B cell (primary cell): ENCODE results near the gene KCNN1. TPM values are rescaled to one million over a fixed set of nuclear protein-coding genes. Genes with fewer than 3 reads are reported as not detected.

Experiments
- ATAC-seq: fragments of 200-7000 bp; cut with Tn5 transposase; one replicate; pipeline ENCODE4 v1.10.0; 2021; ENCODE audit warnings: low read depth, mild to moderate bottlenecking, moderate number of reproducible peaks, moderate library complexity
- CTCF ChIA-PET: fragments of 350-600 bp; sonication (Branson Sonifier 250); formaldehyde crosslinking; loops from one replicate; lab custom pipeline; 2021; ENCODE audit warnings: antibody characterized with exemption, inconsistent platforms; lab: Charles Lee
- POLR2A ChIA-PET: fragments of 350-600 bp; sonication (Branson Sonifier 250); formaldehyde crosslinking; loops from one replicate; lab custom pipeline; 2021; ENCODE audit warnings: antibody characterized with exemption; lab: Charles Lee
- DNase-seq: peaks from one replicate; pipeline ENCODE4 v3.0.0; 2013
- H2AFZ ChIP-seq: 2 replicates; pipeline ENCODE4 v1.6.1; 2012; ENCODE audit warnings: mild to moderate bottlenecking, low read depth, low read length; ENCODE audit not compliant: insufficient read depth, poor library complexity, severe bottlenecking
- H3K27ac ChIP-seq, 2 donors: 1 replicate in 1 of 2; 2 replicates in 1 of 2; pipeline ENCODE4 v1.5.1; 2012 to 2013; ENCODE audit warnings: low read length in 2 of 2, mild to moderate bottlenecking in 2 of 2, moderate library complexity in 1 of 2
- H3K27me3 ChIP-seq, 4 experiments: fragments of 200-600 bp in 1 of 4; sonication (generic) in 1 of 4; replicated peaks in 1 of 4; 1 replicate in 2 of 4; 2 replicates in 2 of 4; pipeline versions ENCODE4 v1.6.1 to v1.7.0; 2013 to 2016; ENCODE audit warnings: low read length in 3 of 4, mild to moderate bottlenecking in 2 of 4, mixed read lengths in 1 of 4, moderate library complexity in 1 of 4; ENCODE audit not compliant: insufficient read depth in 4 of 4, control insufficient read depth in 3 of 4; ENCODE audit errors: control extremely low read depth in 1 of 4
- H3K36me3 ChIP-seq, 2 experiments: replicated peaks in 1 of 2; 1 replicate in 1 of 2; 2 replicates in 1 of 2; pipeline versions ENCODE4 v1.6.1 to v1.7.1; 2013; ENCODE audit warnings: low read length in 1 of 2; ENCODE audit not compliant: insufficient read depth in 2 of 2, control insufficient read depth in 1 of 2; ENCODE audit errors: control extremely low read depth in 1 of 2, extremely low read depth in 1 of 2
- H3K4me1 ChIP-seq, 2 donors: fragments of 200-600 bp in 1 of 2; sonication (generic) in 1 of 2; 1 replicate in 1 of 2; 2 replicates in 1 of 2; pipeline versions ENCODE4 v1.5.1 to v1.6.1; 2013 to 2017; ENCODE audit warnings: low read length in 2 of 2; ENCODE audit not compliant: control insufficient read depth in 2 of 2, insufficient read depth in 2 of 2
- H3K4me2 ChIP-seq: replicated peaks from 2 replicates; pipeline ENCODE3; 2012; ENCODE audit warnings: mild to moderate bottlenecking, low read depth, low read length; ENCODE audit not compliant: poor library complexity, severe bottlenecking
- H3K4me3 ChIP-seq, 5 experiments: fragments of 200-600 bp in 1 of 5; sonication (generic) in 1 of 5; 1 replicate in 3 of 5; 2 replicates in 2 of 5; pipeline versions ENCODE4 v1.5.1 to v1.7.0; 2011 to 2016; ENCODE audit warnings: low read length in 4 of 5, mild to moderate bottlenecking in 4 of 5, low read depth in 2 of 5, control low read depth in 1 of 5, moderate library complexity in 1 of 5; ENCODE audit not compliant: insufficient read depth in 1 of 5; ENCODE audit errors: control extremely low read depth in 1 of 5, extremely low read depth in 1 of 5
- H3K79me2 ChIP-seq: fragments of 200-600 bp; sonication (generic); one replicate; pipeline ENCODE4 v1.6.0; 2016; ENCODE audit warnings: low read length; ENCODE audit not compliant: control insufficient read depth, insufficient read depth
- H3K9ac ChIP-seq: fragments of 200-600 bp; sonication (generic); 2 replicates; pipeline ENCODE4 v1.6.1; 2017; ENCODE audit warnings: mild to moderate bottlenecking, low read length, moderate library complexity
- H3K9me3 ChIP-seq, 3 donors: one replicate each; pipeline versions ENCODE4 v1.6.1 to v1.7.1; 2013; ENCODE audit warnings: low read length in 2 of 3; ENCODE audit not compliant: control insufficient read depth in 2 of 3, insufficient read depth in 1 of 3; ENCODE audit errors: control extremely low read depth in 1 of 3
- H4K20me1 ChIP-seq: 2 replicates; pipeline ENCODE4 v1.6.0; 2012; ENCODE audit warnings: mild to moderate bottlenecking, low read length; ENCODE audit not compliant: insufficient read depth, control insufficient read depth, poor library complexity, severe bottlenecking
- H3K27ac Mint-ChIP-seq: one replicate; pipeline ENCODE4 v1.8.0; 2021; ENCODE audit warnings: mixed read lengths
- H3K27me3 Mint-ChIP-seq: one replicate; pipeline ENCODE4 v1.8.0; 2021; ENCODE audit warnings: mixed read lengths
- H3K4me1 Mint-ChIP-seq: one replicate; pipeline ENCODE4 v1.8.0; 2021; ENCODE audit warnings: mixed read lengths
- H3K4me3 Mint-ChIP-seq: one replicate; pipeline ENCODE4 v1.8.0; 2021; ENCODE audit warnings: mixed read lengths
- H3K9me3 Mint-ChIP-seq: one replicate; pipeline ENCODE4 v1.8.0; 2022; ENCODE audit warnings: mixed read lengths; ENCODE audit not compliant: insufficient read depth
- EZH2 ChIP-seq: IDR thresholded peaks from 2 replicates; pipeline ENCODE4 v1.6.1; 2012; ENCODE audit warnings: borderline replicate concordance, low read depth, mild to moderate bottlenecking, moderate library complexity, low read length; ENCODE audit not compliant: insufficient read depth, poor library complexity, severe bottlenecking
- WGBS: methylation state at CpG from one replicate; pipeline ENCODE4 v1.1.5; 2013; ENCODE audit warnings: missing lambda C conversion rate; ENCODE audit not compliant: insufficient coverage; 5-methylcytosine and 5-hydroxymethylcytosine counted together
- intact Hi-C: fragments of 100-400 bp; cut with micrococcal nuclease; formaldehyde crosslinking; loops from one replicate; pipeline ENCODE4 v1.10.0; 2022
- polyA plus RNA-seq: library from polyadenylated mRNA; depleted of rRNA; stranded (reverse); fragments of >200 nt; gene quantifications from 2 replicates; pipeline ENCODE4 v1.2.3, GENCODE V29; 2012
- total RNA-seq, 2 donors: library from RNA; stranded (reverse); fragments of 120-200 nt in 1 of 2; gene quantifications; 1 replicate in 1 of 2; 2 replicates in 1 of 2; pipeline versions ENCODE4 v1.2.3 to v1.2.4, GENCODE V29; 2013 to 2022
- TF ChIP-seq, protein P1 (sequence below): fragments of 200-600 bp; IDR thresholded peaks from one replicate; pipeline ENCODE4 v1.8.0; 2022; ENCODE audit warnings: antibody characterized with exemption, mild to moderate bottlenecking

The KCNN1 gene
- total and polyA plus RNA-seq, 2 donors (not counting 1 experiment from before 2014, with no cell fraction given): 0.04 TPM; not detected in 1

DNA sequence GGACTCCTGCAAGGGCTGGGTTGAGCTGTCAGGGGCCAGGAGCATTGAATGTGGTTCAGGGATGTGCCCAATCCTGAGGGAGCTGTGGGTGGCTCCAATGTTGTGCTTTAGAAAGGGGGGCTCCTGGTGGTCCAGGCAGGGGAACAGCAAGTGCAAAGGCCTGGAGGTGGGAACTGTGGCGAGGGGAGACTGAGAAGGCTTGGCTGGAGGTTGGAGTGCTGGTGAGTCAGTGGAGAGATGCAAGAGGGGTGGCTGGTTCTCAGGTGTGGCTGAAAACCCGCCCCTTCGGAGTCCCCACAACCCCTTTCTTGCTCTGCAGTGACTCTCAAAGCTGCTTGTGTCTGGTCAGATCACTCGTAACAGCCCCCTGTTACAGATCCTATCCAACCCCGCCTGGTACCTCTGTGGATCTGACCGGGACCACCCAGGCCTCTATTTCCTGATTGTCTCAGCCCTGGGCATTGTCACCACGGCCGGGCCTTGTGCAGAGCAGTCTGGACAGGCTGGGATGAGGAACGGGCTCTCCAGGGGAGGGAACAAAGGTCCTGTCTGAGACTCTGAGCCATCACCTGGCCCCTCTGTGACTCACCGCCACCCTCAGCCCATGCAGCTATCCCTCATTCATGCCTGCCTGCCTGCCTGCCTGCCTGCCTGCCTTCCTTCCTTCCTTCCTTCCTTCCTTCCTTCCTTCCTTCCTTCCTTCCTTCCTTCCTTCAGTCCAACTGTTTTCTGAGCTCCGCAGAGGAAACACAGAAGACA, 1.4 kb upstream of the KCNN1 start:
- TF ChIP-seq, protein P1, sequence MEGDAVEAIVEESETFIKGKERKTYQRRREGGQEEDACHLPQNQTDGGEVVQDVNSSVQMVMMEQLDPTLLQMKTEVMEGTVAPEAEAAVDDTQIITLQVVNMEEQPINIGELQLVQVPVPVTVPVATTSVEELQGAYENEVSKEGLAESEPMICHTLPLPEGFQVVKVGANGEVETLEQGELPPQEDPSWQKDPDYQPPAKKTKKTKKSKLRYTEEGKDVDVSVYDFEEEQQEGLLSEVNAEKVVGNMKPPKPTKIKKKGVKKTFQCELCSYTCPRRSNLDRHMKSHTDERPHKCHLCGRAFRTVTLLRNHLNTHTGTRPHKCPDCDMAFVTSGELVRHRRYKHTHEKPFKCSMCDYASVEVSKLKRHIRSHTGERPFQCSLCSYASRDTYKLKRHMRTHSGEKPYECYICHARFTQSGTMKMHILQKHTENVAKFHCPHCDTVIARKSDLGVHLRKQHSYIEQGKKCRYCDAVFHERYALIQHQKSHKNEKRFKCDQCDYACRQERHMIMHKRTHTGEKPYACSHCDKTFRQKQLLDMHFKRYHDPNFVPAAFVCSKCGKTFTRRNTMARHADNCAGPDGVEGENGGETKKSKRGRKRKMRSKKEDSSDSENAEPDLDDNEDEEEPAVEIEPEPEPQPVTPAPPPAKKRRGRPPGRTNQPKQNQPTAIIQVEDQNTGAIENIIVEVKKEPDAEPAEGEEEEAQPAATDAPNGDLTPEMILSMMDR: no peak
- no peak for TF ChIP-seq EZH2

DNA sequence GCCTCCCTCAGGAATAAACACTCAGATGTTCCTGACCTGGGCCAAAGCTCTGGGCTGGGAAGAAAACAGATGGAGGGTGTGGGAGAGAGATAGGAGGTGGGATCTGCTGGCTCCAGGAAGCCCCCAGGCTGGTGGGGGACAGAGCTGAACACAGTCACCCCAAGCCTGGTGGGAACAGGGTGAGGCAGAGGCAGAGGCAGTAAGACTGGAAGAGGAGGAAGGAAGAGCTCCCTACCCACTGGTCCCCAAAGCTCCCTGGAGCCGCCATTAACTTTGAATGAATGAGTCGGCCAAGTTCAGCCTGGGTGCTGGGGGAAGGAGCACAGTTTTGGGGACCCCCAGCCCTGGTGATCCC, 801 bp upstream of the KCNN1 start:
- Mint-ChIP-seq H3K27me3 (peaks cover 49% of the 10 kb centered on the region), H3K27ac (no peak overlapping the region), H3K4me3 (peak overlapping the region; percentile 18), H3K9me3 (no peaks in the 10 kb centered on the region), H3K4me1 (peaks cover 8% of the 10 kb centered on the region)
- Histone ChIP-seq H3K4me2 (no peak overlapping the region), H3K9me3 (peaks cover 0 to 6% (median 0%) of the 10 kb centered on the region in 3 donors), H3K36me3 (no peaks in the 10 kb centered on the region), H3K4me3 (no peak overlapping the region), H3K27ac (no peak overlapping the region), H4K20me1 (no peaks in the 10 kb centered on the region), H3K79me2 (no peaks in the 10 kb centered on the region), H2AFZ (no peak overlapping the region), H3K4me1 (peaks cover 4 to 10% of the 10 kb centered on the region in 2 donors), H3K9ac (no peak overlapping the region), H3K27me3 (peaks cover 0 to 42% (median 13%) of the 10 kb centered on the region in 4 experiments)
- intact Hi-C loops: no loop called here
- TF ChIP-seq EZH2: no peak
- TF ChIP-seq, protein P1: no peak
- POLR2A ChIA-PET: interaction anchor here (1.1 kb wide), 1 partner anchor 21 kb away, joined by 9 read pairs; no protein-coding TSS in a partner anchor
- ATAC-seq (no peak), DNase-seq (no peak)
- CTCF ChIA-PET: interaction anchor here (0.9 to 1.9 kb wide), 5 partner anchors 25 to 33 kb away, joined by 3 to 7 read pairs (median 3); partner anchors contain the start of gene CCDC124
- 20% methylated on average over 1 of the region's 2 CpGs for WGBS

More for the DNA sequence above, 1.4 kb upstream of the KCNN1 start:
- no peak overlapping the region for H3K9ac ChIP-seq
- H3K79me2 ChIP-seq: no peaks in the 10 kb centered on the region
- ATAC-seq (no peak), DNase-seq (no peak)
- Mint-ChIP-seq H3K4me3 (no peak overlapping the region), H3K4me1 (peaks cover 8% of the 10 kb centered on the region), H3K27ac (no peak overlapping the region), H3K27me3 (peaks cover 49% of the 10 kb centered on the region), H3K9me3 (no peaks in the 10 kb centered on the region)
- H2AFZ ChIP-seq: no peak overlapping the region
- 82% methylated on average over 10 of the region's 11 CpGs for WGBS
- no peaks in the 10 kb centered on the region for H4K20me1 ChIP-seq
- peaks cover 0 to 6% (median 0%) of the 10 kb centered on the region in 3 donors for H3K9me3 ChIP-seq
- peaks cover 4 to 10% of the 10 kb centered on the region in 2 donors for H3K4me1 ChIP-seq
- POLR2A ChIA-PET: interaction anchor here (0.7 kb wide), 1 partner anchor 35 kb away, joined by 3 read pairs; no protein-coding TSS in a partner anchor
- no peak overlapping the region for H3K4me3 ChIP-seq
- H3K27ac ChIP-seq: no peak overlapping the region
- CTCF ChIA-PET: interaction anchor here (0.9 to 1.9 kb wide), 4 partner anchors 24 to 33 kb away, joined by 3 to 7 read pairs (median 3); partner anchors contain the start of gene CCDC124
- no peaks in the 10 kb centered on the region for H3K36me3 ChIP-seq
- no peak overlapping the region for H3K4me2 ChIP-seq
- intact Hi-C loops: no loop called here
- H3K27me3 ChIP-seq: peaks cover 0 to 42% (median 13%) of the 10 kb centered on the region in 4 experiments
